ENCODE data around the gene TNFRSF8. TPM values are rescaled to one million over a fixed set of nuclear protein-coding genes. Genes with fewer than 3 reads are reported as not detected.

Gene TNFRSF8
- total and polyA plus RNA-seq, 9 donors = 0.17 to 10.9 (median 0.45) TPM

- H3K36me3 ChIP-seq = no peaks in the 10 kb centered on the region
- intact Hi-C loops (cut with DNase I) = no loop called here
- H3K27ac ChIP-seq = no peak overlapping the region
- WGBS, 3 donors = 89 to 94% (median 92%) methylated on average over 8 of the region's 8 CpGs
- H3K27me3 ChIP-seq = no peaks in the 10 kb centered on the region
- DNase-seq = no peak
- no peak overlapping the region for H3K4me3 ChIP-seq
- TF ChIP-seq, protein P1, sequence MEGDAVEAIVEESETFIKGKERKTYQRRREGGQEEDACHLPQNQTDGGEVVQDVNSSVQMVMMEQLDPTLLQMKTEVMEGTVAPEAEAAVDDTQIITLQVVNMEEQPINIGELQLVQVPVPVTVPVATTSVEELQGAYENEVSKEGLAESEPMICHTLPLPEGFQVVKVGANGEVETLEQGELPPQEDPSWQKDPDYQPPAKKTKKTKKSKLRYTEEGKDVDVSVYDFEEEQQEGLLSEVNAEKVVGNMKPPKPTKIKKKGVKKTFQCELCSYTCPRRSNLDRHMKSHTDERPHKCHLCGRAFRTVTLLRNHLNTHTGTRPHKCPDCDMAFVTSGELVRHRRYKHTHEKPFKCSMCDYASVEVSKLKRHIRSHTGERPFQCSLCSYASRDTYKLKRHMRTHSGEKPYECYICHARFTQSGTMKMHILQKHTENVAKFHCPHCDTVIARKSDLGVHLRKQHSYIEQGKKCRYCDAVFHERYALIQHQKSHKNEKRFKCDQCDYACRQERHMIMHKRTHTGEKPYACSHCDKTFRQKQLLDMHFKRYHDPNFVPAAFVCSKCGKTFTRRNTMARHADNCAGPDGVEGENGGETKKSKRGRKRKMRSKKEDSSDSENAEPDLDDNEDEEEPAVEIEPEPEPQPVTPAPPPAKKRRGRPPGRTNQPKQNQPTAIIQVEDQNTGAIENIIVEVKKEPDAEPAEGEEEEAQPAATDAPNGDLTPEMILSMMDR (IDR thresholded peaks at IDR 0.05) = no peak
- TF ChIP-seq POLR2A (IDR thresholded peaks at IDR 0.05) (no peak), EP300 (IDR thresholded peaks at IDR 0.05) (no peak)
- no peaks in the 10 kb centered on the region for H3K9me3 ChIP-seq
- no peaks in the 10 kb centered on the region for H3K4me1 ChIP-seq (ENCODE audit: insufficient read depth)
Measured at GRCh38 chr1:12132078-12132477, 69.0 kb downstream of the TNFRSF8 start.

- WGBS, 3 donors = 95 to 98% (median 98%) methylated on average over 9 to 10 of the region's 10 CpGs
- TF ChIP-seq, protein P1 (IDR thresholded peaks at IDR 0.05) = no peak
- no peak for TF ChIP-seq POLR2A (IDR thresholded peaks at IDR 0.05)
- no peak for TF ChIP-seq EP300 (IDR thresholded peaks at IDR 0.05)
- intact Hi-C loops (cut with DNase I) = no loop called here
- H3K4me1 ChIP-seq (ENCODE audit: insufficient read depth) = no peaks in the 10 kb centered on the region
- DNase-seq = no peak
- no peaks in the 10 kb centered on the region for H3K27me3 ChIP-seq
- no peak overlapping the region for H3K27ac ChIP-seq
- no peak overlapping the region for H3K4me3 ChIP-seq
- no peaks in the 10 kb centered on the region for H3K9me3 ChIP-seq
- H3K36me3 ChIP-seq = no peaks in the 10 kb centered on the region
Measured at GRCh38 chr1:12134716-12135115, 71.6 kb downstream of the TNFRSF8 start.

DNA sequence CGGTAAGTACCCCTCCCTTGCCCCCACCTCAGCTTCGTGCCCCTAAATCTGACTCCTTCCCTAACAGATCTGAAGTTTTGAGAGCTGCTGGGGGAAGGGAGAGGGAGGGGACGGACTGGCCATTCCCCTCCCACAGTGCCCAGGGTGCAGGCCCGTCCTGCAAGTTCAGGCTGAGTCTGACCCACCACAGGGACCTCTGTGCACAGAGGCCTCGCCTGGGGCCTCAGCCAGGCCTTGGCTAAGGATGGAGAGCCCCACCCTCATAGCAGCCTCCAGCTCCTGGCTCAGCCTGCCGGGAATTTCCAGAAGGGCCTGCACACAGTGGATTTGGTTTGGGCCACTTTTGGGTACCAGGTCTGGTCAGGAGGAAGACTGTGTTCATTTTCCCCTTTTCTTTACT is 72.5 kb downstream of the TNFRSF8 start:
- 26 to 27% (median 26%) methylated on average over 6 of the region's 6 CpGs for WGBS, 3 donors
- no peak overlapping the region for H3K27ac ChIP-seq

DNA sequence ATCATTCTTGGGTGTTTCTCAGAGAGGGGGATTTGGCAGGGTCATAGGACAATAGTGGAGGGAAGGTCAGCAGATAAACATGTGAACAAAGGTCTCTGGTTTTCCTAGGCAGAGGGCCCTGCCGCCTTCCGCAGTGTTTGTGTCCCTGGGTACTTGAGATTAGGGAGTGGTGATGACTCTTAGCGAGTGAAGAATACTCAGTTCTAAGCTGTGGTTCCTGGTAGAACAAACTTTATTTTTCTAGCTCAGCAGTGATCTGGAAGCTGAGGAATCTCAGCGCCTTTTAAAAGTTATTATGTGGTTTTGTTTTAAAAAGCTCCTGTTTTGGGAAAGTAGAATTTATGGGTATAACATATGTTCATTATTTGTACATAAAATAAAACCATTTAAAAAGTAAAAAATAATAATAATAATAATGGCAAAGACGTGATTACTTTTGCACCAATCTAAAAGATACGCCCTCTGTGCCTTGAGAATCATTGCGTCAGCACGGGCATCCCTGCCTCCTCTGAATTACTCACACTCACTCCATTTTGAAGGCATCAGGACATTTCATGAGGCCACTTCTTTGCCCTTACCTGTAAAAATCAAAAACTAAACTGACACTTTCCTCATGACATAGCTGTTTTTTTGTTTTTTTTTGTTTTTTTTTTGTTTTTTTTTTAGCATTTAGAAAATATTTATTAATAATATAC is 74.0 kb downstream of the TNFRSF8 start:
- intact Hi-C loops (cut with DNase I) = no loop called here
- TF ChIP-seq EP300 (IDR thresholded peaks at IDR 0.05) = no peak
- TF ChIP-seq POLR2A (IDR thresholded peaks at IDR 0.05) = no peak
- TF ChIP-seq, protein P1 (IDR thresholded peaks at IDR 0.05) = no peak
- Histone ChIP-seq H3K27me3 (no peaks in the 10 kb centered on the region), H3K27ac (no peak overlapping the region), H3K4me3 (no peak overlapping the region), H3K4me1 (ENCODE audit: insufficient read depth) (no peaks in the 10 kb centered on the region), H3K9me3 (no peaks in the 10 kb centered on the region), H3K36me3 (no peaks in the 10 kb centered on the region)
- DNase-seq = no peak
- 76 to 81% (median 80%) methylated on average over 8 of the region's 8 CpGs for WGBS, 3 donors

More for the DNA sequence above, 72.5 kb downstream of the TNFRSF8 start:
- TF ChIP-seq POLR2A (IDR thresholded peaks at IDR 0.05) = no peak
- TF ChIP-seq, protein P1 (IDR thresholded peaks at IDR 0.05) = no peak
- TF ChIP-seq EP300 (IDR thresholded peaks at IDR 0.05) = no peak
- H3K4me1 ChIP-seq (ENCODE audit: insufficient read depth) = no peaks in the 10 kb centered on the region
- H3K4me3 ChIP-seq = no peak overlapping the region
- peak in 3 of 5 donors; percentile 42 to 62 (median 56) for DNase-seq
- H3K36me3 ChIP-seq = no peaks in the 10 kb centered on the region
- intact Hi-C loops (cut with DNase I) = no loop called here
- H3K9me3 ChIP-seq = no peaks in the 10 kb centered on the region
- H3K27me3 ChIP-seq = no peaks in the 10 kb centered on the region
